Measurements from ENCODE around the gene POR. TPM values are rescaled to one million over a fixed set of nuclear protein-coding genes. Genes with fewer than 3 reads are reported as not detected.
A peak's percentile ranks its signal among the peaks of the same experiment; 100 is the strongest.

Gene POR
- total RNA-seq = 53.8 to 62.2 TPM (median 55.6 TPM) in 3 replicates
- long read RNA-seq, transcript POR-218 (16 exons, 2,522 nt) = major isoform, 108 of 187 reads
- long read RNA-seq, partial matches to known transcripts = 69 of 187 reads
- long read RNA-seq, other reads (novel, unspliced or antisense) = 6 of 187 reads

GRCh38 chr7:75914655-75915415 lies at the start of gene POR:
TSS of gene POR (plus strand) at chr7:75915155. CDS start at chr7:75954002, 38,847 bp downstream.
- peak; percentile 96 for DNase-seq (ENCODE audit: low spot score)
- Mint-ChIP-seq H3K9me3 (ENCODE audit: low read depth) (no peaks in the 10 kb centered on the region), H3K27ac (ENCODE audit: unreplicated experiment) (peak within 1 kb of the TSS; percentile 93), H3K4me3 (ENCODE audit: unreplicated experiment) (peak within 1 kb of the TSS; percentile 87), H3K4me1 (ENCODE audit: low read depth) (peaks cover 20% of the 10 kb centered on the region), H3K36me3 (ENCODE audit: low read depth) (no peaks in the 10 kb centered on the region), H3K27me3 (ENCODE audit: low read depth) (no peaks in the 10 kb centered on the region)
- TF ChIP-seq, protein P1, sequence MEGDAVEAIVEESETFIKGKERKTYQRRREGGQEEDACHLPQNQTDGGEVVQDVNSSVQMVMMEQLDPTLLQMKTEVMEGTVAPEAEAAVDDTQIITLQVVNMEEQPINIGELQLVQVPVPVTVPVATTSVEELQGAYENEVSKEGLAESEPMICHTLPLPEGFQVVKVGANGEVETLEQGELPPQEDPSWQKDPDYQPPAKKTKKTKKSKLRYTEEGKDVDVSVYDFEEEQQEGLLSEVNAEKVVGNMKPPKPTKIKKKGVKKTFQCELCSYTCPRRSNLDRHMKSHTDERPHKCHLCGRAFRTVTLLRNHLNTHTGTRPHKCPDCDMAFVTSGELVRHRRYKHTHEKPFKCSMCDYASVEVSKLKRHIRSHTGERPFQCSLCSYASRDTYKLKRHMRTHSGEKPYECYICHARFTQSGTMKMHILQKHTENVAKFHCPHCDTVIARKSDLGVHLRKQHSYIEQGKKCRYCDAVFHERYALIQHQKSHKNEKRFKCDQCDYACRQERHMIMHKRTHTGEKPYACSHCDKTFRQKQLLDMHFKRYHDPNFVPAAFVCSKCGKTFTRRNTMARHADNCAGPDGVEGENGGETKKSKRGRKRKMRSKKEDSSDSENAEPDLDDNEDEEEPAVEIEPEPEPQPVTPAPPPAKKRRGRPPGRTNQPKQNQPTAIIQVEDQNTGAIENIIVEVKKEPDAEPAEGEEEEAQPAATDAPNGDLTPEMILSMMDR (IDR thresholded peaks at IDR 0.05) = peak; percentile 41

DNA sequence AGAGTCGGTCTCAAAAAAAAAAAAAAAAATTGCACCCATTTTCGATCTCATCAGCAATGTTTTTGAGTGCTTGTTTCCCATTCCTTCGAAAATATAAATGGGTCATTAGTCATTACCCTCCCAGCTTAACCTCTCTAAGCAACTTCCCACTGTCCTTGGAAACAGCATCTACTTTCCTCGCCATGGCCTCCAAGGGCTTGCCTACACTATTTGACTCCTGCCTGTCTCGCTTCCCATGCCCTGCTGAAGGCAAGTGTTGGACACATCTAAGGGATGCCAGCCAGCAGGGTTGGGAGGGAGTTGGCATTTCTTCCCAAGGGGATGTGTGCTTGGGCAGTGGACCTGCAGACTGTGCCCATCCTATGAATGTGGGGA lies 48.9 kb upstream of the POR start:
- TF ChIP-seq, protein P1 (IDR thresholded peaks at IDR 0.05) = no peak
- peaks cover 10% of the 10 kb centered on the region for H3K4me1 Mint-ChIP-seq (ENCODE audit: low read depth)
- no peaks in the 10 kb centered on the region for H3K9me3 Mint-ChIP-seq (ENCODE audit: low read depth)
- H3K36me3 Mint-ChIP-seq (ENCODE audit: low read depth) = no peaks in the 10 kb centered on the region
- no peak for DNase-seq (ENCODE audit: low spot score)
- H3K4me3 Mint-ChIP-seq (ENCODE audit: unreplicated experiment) = no peak overlapping the region
- peaks cover 6% of the 10 kb centered on the region for H3K27me3 Mint-ChIP-seq (ENCODE audit: low read depth)
- no peak overlapping the region for H3K27ac Mint-ChIP-seq (ENCODE audit: unreplicated experiment)

DNA sequence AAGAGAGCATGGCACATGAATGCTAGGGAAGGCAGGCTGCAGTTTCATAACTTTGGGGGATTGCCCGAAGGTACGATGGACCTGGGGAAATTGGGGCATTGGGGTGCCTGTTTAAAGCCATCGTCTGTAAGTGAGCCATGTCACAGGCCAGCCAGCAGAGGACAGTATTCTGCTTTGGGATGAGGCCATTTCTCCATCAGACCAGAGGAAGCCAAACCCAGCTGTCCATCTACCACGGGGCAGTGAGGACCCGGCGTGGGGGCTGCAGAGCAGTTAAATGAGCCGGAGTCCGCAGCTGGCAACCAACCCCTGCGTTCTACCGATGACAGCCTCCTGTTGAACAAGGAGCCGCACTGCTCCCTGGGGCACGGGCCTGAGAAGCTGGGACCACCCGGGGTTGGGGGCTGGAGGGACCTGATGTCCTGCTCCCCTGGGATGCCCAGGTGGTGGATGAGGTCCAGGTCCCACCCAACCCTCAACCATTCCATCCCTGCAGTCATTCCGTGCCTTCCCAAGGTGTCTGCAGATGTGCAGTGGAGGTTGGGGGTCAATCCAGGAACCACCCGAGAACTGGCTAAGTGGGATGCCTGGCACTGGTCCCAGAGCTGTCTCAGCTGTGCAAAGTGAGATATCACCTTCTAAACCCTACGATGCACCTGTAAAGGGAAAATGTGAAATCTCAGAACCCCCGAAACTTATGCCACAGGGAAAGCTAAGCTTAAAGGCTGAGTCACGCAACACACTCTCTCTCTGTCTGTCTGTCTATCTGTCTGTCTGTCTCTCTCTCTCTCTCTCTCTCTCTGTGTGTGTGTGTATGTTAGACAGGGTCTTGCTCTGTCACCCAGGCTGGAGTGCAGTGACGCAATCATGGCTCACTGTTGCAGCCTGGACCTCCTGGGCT lies 48.2 kb upstream of the POR start:
- Mint-ChIP-seq H3K4me3 (ENCODE audit: unreplicated experiment) (no peak overlapping the region), H3K4me1 (ENCODE audit: low read depth) (peaks cover 10% of the 10 kb centered on the region), H3K27ac (ENCODE audit: unreplicated experiment) (peak overlapping the region; percentile 19), H3K27me3 (ENCODE audit: low read depth) (peaks cover 6% of the 10 kb centered on the region), H3K36me3 (ENCODE audit: low read depth) (no peaks in the 10 kb centered on the region), H3K9me3 (ENCODE audit: low read depth) (no peaks in the 10 kb centered on the region)
- DNase-seq (ENCODE audit: low spot score) = no peak
- TF ChIP-seq, protein P1 (IDR thresholded peaks at IDR 0.05) = peak; percentile 88

GRCh38 chr7:75867390-75867717 lies 47.6 kb upstream of the POR start:
- Mint-ChIP-seq H3K27me3 (ENCODE audit: low read depth) (peaks cover 6% of the 10 kb centered on the region), H3K27ac (ENCODE audit: unreplicated experiment) (peak overlapping the region; percentile 19), H3K9me3 (ENCODE audit: low read depth) (no peaks in the 10 kb centered on the region), H3K4me3 (ENCODE audit: unreplicated experiment) (no peak overlapping the region), H3K36me3 (ENCODE audit: low read depth) (no peaks in the 10 kb centered on the region), H3K4me1 (ENCODE audit: low read depth) (peaks cover 14% of the 10 kb centered on the region)
- TF ChIP-seq, protein P1 (IDR thresholded peaks at IDR 0.05) = no peak
- no peak for DNase-seq (ENCODE audit: low spot score)

- no peak for DNase-seq (ENCODE audit: low spot score)
- Mint-ChIP-seq H3K27ac (ENCODE audit: unreplicated experiment) (no peak overlapping the region), H3K9me3 (ENCODE audit: low read depth) (no peaks in the 10 kb centered on the region), H3K36me3 (ENCODE audit: low read depth) (no peaks in the 10 kb centered on the region), H3K4me1 (ENCODE audit: low read depth) (peaks cover 21% of the 10 kb centered on the region), H3K4me3 (ENCODE audit: unreplicated experiment) (no peak overlapping the region), H3K27me3 (ENCODE audit: low read depth) (peaks cover 6% of the 10 kb centered on the region)
- TF ChIP-seq, protein P1 (IDR thresholded peaks at IDR 0.05) = no peak
Measured at GRCh38 chr7:75868153-75868552, 46.8 kb upstream of the POR start.

Measured in chondrocyte (in vitro differentiated cells).